Cardiac muscle cell (in vitro differentiated cells and primary cell): ENCODE measurements around the gene CCDC138. TPM values are rescaled to one million over a fixed set of nuclear protein-coding genes. Genes with fewer than 3 reads are reported as not detected.

Source experiments
- DNase-seq, 2 donors: peaks; one replicate each; pipeline versions ENCODE4 v3.0.0 to v3.0.0-alpha.2; 2010 to 2017; ENCODE audit warnings: low read depth in 1 of 2, low spot score in 1 of 2
- H3K27ac ChIP-seq: fragments of 200-600 bp; sonication (generic); 2 replicates; pipeline ENCODE4 v1.5.1; 2016
- H3K27me3 ChIP-seq: fragments of 200-600 bp; sonication (generic); 2 replicates; pipeline ENCODE4 v1.6.0; 2016; ENCODE audit warnings: control low read depth
- H3K36me3 ChIP-seq: fragments of 200-600 bp; sonication (generic); 2 replicates; pipeline ENCODE4 v1.5.1; 2016; ENCODE audit warnings: control low read depth
- H3K4me1 ChIP-seq: fragments of 200-600 bp; sonication (generic); 2 replicates; pipeline ENCODE4 v1.8.1; 2017; ENCODE audit warnings: low read depth, mild to moderate bottlenecking, mixed run types
- H3K4me3 ChIP-seq: fragments of 200-600 bp; sonication (generic); 2 replicates; pipeline ENCODE4 v1.5.1; 2016; ENCODE audit warnings: mild to moderate bottlenecking
- H3K9me3 ChIP-seq: fragments of 200-600 bp; sonication (generic); 2 replicates; pipeline ENCODE4 v1.5.1; 2017; ENCODE audit warnings: low read depth, mild to moderate bottlenecking, control low read depth
- CTCF ChIP-seq: IDR thresholded peaks from 2 replicates; pipeline ENCODE4 v1.5.1; 2012; ENCODE audit warnings: low read depth, mild to moderate bottlenecking, low read length
- polyA plus RNA-seq: library from polyadenylated mRNA; unstranded; fragments of >200 nt; fragmentation: Nextera tagmentation; extraction: Ambion mirVana; gene quantifications from 2 replicates; pipeline ENCODE4 v1.2.1, GENCODE V29; 2016
- total RNA-seq: library from RNA; depleted of rRNA; stranded (reverse); fragments of >200 nt; gene quantifications from 2 replicates; pipeline ENCODE4 v1.2.3, GENCODE V29; 2016

Gene CCDC138
- total and polyA plus RNA-seq, 2 experiments from 2014 or later: 8.4 to 10.0 TPM

GRCh38 chr2:108916796-108917421 is 130.3 kb downstream of the CCDC138 start:
- H3K27me3 ChIP-seq: no peaks in the 10 kb centered on the region
- no peaks in the 10 kb centered on the region for H3K36me3 ChIP-seq
- H3K4me3 ChIP-seq: no peak overlapping the region
- H3K27ac ChIP-seq: no peak overlapping the region
- no peaks in the 10 kb centered on the region for H3K9me3 ChIP-seq
- peak in 1 of 2 donors; percentile 42 for DNase-seq
- TF ChIP-seq CTCF: no peak
- no peaks in the 10 kb centered on the region for H3K4me1 ChIP-seq

- no peaks in the 10 kb centered on the region for H3K36me3 ChIP-seq
- H3K9me3 ChIP-seq: no peaks in the 10 kb centered on the region
- H3K27ac ChIP-seq: no peak overlapping the region
- H3K4me1 ChIP-seq: no peaks in the 10 kb centered on the region
- no peak overlapping the region for H3K4me3 ChIP-seq
- no peak for TF ChIP-seq CTCF
- no peaks in the 10 kb centered on the region for H3K27me3 ChIP-seq
- no peak for DNase-seq
Measured at GRCh38 chr2:108917526-108917925, 131.0 kb downstream of the CCDC138 start.

- no peaks in the 10 kb centered on the region for H3K9me3 ChIP-seq
- H3K27ac ChIP-seq: no peak overlapping the region
- no peaks in the 10 kb centered on the region for H3K36me3 ChIP-seq
- H3K4me3 ChIP-seq: no peak overlapping the region
- DNase-seq: no peak
- no peak for TF ChIP-seq CTCF
- H3K4me1 ChIP-seq: no peaks in the 10 kb centered on the region
- no peaks in the 10 kb centered on the region for H3K27me3 ChIP-seq
Measured at GRCh38 chr2:108918156-108918874, 131.7 kb downstream of the CCDC138 start.

GRCh38 chr2:108918941-108919341 is 132.4 kb downstream of the CCDC138 start:
- TF ChIP-seq CTCF: no peak
- no peak for DNase-seq

GRCh38 chr2:108919571-108920373 is 133.2 kb downstream of the CCDC138 start:
- no peak for TF ChIP-seq CTCF
- no peak overlapping the region for H3K4me3 ChIP-seq
- H3K27ac ChIP-seq: no peak overlapping the region
- no peaks in the 10 kb centered on the region for H3K4me1 ChIP-seq
- H3K36me3 ChIP-seq: no peaks in the 10 kb centered on the region
- DNase-seq: no peak
- H3K27me3 ChIP-seq: no peaks in the 10 kb centered on the region
- no peaks in the 10 kb centered on the region for H3K9me3 ChIP-seq

More at GRCh38 chr2:108918941-108919341, 132.4 kb downstream of the CCDC138 start:
- Histone ChIP-seq H3K4me3 (no peak overlapping the region), H3K27ac (no peak overlapping the region), H3K4me1 (no peaks in the 10 kb centered on the region), H3K9me3 (no peaks in the 10 kb centered on the region), H3K27me3 (no peaks in the 10 kb centered on the region), H3K36me3 (no peaks in the 10 kb centered on the region)
